Inflammatory macrophage treated with lipopolysaccharide for 1 hour (primary cell): Measurements from ENCODE around the gene PPP1R27.

Experiments used
- DNase-seq, 2 donors: peaks; one replicate each; pipeline ENCODE4 v3.0.0-alpha.2; 2020 to 2022

Gene PPP1R27

DNA sequence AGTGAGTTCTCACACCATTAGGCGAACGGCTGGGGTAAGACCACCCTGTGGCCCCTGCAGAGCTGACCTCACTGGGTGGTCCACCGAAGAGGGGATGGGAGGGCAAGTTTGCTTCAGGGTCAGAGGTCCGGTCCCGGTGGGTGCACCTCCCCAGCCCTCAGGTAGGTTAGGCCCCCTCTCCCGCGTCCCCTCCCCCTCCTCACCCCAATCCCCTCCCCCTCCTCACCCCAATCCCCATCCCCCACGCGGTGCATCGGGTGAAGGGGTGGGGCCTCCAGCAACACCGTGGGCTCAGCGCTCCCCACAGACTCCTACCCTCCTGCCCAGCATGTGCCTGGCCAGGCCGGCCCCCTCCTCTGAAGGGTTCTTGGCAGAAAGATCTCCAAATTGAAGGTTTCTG, 15.1 kb downstream of the PPP1R27 start:
- DNase-seq = no peak

DNA sequence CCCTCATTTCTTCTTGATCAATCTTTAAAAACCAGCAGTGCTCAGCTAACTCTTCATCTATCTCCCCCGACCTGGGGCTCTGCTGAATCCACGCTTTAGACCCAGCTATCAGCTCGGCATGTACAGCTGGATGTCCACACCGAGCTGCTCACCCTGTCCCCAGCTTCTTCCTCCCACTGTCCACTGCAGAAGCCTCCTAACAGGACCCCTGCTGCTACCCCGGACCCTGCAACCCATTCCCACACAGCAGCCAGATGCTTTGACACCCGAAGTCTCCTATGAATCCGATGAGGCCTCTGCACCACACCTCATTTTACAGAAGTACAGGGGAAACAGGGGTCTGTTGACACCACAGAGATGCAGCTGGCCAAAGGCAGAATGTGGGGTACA, 17.1 kb downstream of the PPP1R27 start:
- DNase-seq = no peak

- no peak for DNase-seq
These were observed 19.2 kb downstream of the PPP1R27 start for GRCh38 chr17:81815646-81815986.

GRCh38 chr17:81814748-81815645, 19.9 kb downstream of the PPP1R27 start:
- no peak for DNase-seq

GRCh38 chr17:81813861-81814683, 20.8 kb downstream of the PPP1R27 start:
- no peak for DNase-seq

GRCh38 chr17:81813371-81813684, 21.5 kb downstream of the PPP1R27 start:
- DNase-seq = no peak

DNA sequence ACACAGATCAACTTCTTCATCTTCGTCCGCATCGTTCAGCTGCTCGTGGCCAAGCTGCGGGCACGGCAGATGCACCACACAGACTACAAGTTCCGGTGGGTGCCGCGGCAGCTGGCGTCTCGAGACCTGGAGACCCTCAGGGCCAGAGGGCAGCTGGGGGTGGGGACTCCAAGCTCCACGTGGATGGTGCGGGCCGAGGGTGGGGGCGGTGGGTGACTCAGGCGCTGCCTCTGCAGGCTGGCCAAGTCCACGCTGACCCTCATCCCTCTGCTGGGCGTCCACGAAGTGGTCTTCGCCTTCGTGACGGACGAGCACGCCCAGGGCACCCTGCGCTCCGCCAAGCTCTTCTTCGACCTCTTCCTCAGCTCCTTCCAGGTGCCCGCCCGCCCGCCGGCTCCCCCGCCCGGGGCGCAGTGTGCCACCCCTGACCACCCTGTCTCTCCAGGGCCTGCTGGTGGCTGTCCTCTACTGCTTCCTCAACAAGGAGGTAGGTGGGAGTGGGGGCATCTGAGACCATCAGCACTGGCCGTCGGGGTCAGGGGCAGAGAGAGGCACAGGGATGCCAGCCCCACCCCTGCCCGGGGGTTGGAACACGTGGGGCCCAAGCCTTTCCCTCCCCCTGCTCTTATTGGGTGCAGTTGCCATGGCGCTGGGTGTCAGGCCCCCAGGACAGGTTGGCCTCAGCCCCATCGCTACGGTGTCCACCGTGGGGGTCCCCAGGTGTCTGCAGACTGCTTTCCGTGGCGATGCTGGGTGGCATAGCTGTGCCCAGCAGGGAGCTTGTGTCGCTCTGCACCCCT, 22.1 kb downstream of the PPP1R27 start:
- DNase-seq = no peak

DNA sequence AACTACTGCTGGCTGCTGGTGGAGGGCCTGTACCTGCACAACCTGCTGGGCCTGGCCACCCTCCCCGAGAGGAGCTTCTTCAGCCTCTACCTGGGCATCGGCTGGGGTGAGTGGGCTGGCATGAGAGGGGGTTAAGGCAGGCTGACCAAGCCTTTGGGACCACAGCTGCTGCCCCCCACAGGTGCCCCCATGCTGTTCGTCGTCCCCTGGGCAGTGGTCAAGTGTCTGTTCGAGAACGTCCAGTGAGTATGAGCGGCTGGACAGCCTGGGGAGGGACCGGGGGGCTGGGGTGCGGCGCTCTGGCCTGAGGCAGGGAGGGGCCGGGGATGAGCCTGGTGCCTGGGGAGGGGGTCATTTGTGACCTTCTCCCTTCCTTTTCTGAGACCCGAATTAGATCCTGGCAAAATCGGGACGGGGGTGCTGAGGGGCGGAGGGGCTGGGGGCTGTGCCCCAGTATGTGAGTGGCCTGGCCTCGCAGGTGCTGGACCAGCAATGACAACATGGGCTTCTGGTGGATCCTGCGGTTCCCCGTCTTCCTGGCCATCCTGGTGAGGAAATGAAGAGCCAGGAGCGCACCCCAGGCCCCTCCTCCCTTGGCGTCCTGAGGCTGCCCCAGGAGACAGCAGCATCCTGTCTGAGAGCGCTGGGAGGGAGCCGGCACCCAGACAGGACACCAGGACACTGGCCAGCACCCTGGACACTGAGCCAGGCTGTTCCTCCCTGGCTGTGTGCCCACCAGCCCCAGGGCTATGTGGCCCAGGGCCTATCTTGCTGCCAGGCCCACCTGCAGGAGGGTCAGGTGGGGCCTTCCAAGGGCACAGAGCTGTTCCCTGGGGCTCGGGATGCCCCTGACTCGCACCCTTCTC, 22.9 kb downstream of the PPP1R27 start:
- DNase-seq = no peak

DNA sequence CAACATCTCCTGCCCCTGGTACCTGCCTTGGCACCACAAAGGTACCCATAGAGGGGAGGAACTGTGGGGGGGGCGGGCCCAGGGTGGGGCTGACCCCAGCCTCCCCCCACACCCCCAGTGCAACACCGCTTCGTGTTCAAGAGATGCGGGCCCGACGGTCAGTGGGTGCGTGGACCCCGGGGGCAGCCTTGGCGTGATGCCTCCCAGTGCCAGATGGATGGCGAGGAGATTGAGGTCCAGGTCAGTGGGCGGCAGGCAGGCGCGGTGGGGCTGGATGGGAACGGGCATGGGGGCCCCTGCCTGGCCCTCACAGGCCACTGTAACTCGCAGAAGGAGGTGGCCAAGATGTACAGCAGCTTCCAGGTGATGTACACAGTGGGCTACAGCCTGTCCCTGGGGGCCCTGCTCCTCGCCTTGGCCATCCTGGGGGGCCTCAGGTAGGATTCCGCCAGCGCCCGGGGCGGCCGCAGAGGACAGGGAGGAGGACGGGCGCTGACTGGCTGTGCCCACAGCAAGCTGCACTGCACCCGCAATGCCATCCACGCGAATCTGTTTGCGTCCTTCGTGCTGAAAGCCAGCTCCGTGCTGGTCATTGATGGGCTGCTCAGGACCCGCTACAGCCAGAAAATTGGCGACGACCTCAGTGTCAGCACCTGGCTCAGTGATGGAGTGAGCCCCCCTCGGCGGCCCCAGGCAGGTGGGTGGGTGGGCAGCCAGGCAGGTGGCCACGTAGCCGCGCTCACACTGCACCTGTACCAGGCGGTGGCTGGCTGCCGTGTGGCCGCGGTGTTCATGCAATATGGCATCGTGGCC, 23.8 kb downstream of the PPP1R27 start:
- DNase-seq = no peak

DNA sequence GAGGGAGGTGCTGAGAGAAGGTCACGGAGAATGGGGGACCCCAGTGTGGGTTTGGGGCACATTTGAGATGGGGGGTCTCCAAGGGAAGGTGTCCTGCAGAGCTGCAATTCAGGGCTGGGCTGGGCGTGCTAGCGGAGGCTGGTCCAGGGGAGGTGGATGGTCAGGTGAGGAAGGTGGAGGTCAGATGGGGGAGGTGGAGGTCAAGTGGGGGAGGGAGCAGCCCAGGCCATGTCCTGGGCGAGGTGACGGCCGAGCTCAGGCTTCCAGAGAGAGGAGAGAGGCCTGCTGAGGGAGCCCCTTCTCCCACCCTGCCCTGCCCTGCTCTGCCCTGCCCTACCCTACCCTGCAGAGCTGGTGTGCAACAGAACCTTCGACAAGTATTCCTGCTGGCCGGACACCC, 24.4 kb downstream of the PPP1R27 start:
- no peak for DNase-seq

DNA sequence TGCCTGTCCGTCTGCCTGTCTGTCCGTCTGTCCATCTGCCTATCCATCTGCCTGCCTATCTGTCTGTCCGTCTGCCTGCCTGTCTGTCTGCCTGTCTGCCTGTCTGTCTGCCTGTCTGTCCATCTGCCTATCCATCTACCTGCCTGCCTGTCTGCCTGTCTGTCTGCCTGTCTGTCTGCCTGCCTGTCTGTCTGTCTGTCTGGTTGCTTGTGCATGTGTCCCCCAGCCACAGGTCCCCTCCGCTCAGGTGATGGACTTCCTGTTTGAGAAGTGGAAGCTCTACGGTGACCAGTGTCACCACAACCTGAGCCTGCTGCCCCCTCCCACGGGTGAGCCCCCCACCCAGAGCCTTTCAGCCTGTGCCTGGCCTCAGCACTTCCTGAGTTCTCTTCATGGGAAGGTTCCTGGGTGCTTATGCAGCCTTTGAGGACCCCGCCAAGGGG, 25.3 kb downstream of the PPP1R27 start:
- no peak for DNase-seq

DNA sequence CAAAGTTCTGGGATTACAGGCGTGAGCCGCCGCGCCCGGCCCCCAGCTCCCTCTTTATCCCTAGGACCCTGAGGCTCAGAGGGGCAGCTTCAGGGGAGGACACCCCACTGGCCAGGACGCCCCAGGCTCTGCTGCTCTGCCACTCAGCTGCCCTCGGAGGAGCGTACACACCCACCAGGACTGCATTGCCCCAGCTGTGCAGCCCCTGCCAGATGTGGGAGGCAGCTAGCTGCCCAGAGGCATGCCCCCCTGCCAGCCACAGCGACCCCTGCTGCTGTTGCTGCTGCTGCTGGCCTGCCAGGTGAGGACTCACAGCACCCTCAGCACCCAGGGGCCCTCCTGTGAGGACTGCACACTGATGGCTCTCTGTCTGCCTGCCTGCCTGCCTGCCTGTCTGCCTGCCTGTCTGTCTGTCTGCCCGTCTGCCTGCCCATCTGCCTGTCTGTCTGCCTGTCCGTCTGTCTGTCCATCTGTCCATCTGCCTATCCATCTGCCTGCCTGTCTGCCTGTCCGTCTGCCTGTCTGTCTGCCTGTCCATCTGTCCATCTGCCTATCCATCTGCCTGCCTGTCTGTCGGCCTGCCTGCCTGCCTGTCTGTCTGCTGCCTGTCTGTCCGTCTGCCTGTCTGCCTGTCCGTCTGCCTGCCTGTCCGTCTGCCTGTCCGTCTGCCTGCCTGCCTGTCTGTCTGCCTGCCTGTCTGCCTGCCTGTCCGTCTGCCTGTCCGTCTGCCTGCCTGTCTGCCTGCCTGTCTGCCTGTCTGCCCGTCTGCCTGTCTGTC, 25.9 kb downstream of the PPP1R27 start:
- DNase-seq = no peak

GRCh38 chr17:81807839-81808238, 27.0 kb downstream of the PPP1R27 start:
- DNase-seq = no peak

DNA sequence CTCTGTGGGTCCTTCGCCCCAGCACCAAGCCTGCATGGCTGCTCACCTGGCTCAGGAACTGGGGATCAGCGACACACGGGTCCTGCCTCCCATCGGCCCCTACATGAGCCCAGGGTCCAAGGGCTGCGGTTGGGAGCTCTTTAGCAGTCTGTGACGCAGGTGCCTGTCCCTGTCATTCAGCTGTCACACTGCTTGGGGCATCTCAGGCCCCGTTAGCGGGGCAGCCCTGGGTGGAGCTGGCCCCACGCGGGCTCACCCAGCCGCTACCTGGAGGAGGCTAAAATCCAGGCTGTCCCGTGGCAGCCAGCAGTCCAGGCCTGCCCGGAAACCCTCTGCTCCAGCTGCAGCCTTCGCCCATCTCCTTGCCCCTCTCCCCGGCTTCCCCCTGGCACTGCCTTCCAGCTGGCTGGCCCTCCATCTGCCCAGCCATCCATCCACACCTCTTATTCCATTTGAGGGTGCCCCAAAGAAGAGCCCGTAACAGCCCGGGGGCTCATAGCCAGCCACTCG, 27.6 kb downstream of the PPP1R27 start:
- no peak for DNase-seq

GRCh38 chr17:81806461-81807209, 28.2 kb downstream of the PPP1R27 start:
- no peak for DNase-seq

- no peak for DNase-seq
These were observed 29.0 kb downstream of the PPP1R27 start for GRCh38 chr17:81805707-81806460.

GRCh38 chr17:81804559-81805399, 30.1 kb downstream of the PPP1R27 start:
- no peak for DNase-seq
